GM19238 (cell line): ENCODE results near the gene ACAP3.
A peak's percentile ranks its signal among the peaks of the same experiment; 100 is the strongest.

Experiments
- DNase-seq: peaks from one replicate; pipeline ENCODE4 v3.0.0; 2011; ENCODE audit warnings: low spot score; ENCODE audit not compliant: insufficient read length

Gene ACAP3

GRCh38 chr1:1302006-1302430 lies 5.7 kb downstream of the ACAP3 start:
- DNase-seq, result no peak

GRCh38 chr1:1300352-1300739 lies 7.4 kb downstream of the ACAP3 start:
- DNase-seq, result no peak

- DNase-seq, result no peak
These were observed 7.9 kb downstream of the ACAP3 start for GRCh38 chr1:1299686-1300351.

- DNase-seq, result no peak
These were observed 8.7 kb downstream of the ACAP3 start for GRCh38 chr1:1298861-1299685.

GRCh38 chr1:1297802-1298424 lies 9.8 kb downstream of the ACAP3 start:
- DNase-seq, result no peak

- no peak for DNase-seq
These were observed 11.4 kb downstream of the ACAP3 start for GRCh38 chr1:1296070-1297061.

- DNase-seq, result no peak
These were observed 12.4 kb downstream of the ACAP3 start for GRCh38 chr1:1295154-1295923.

GRCh38 chr1:1294250-1294890 lies 13.4 kb downstream of the ACAP3 start:
- no peak for DNase-seq

- DNase-seq, result no peak
These were observed 14.2 kb downstream of the ACAP3 start for GRCh38 chr1:1293263-1294249.

GRCh38 chr1:1292851-1293250 lies 14.9 kb downstream of the ACAP3 start:
- no peak for DNase-seq

- DNase-seq, result no peak
These were observed 15.3 kb downstream of the ACAP3 start for GRCh38 chr1:1292442-1292779.

- DNase-seq, result peak; percentile 85
These were observed 15.9 kb downstream of the ACAP3 start for GRCh38 chr1:1291548-1292441.

GRCh38 chr1:1291023-1291528 lies 16.7 kb downstream of the ACAP3 start:
- DNase-seq, result no peak

- no peak for DNase-seq
These were observed 17.4 kb downstream of the ACAP3 start for GRCh38 chr1:1290238-1290731.

- no peak for DNase-seq
These were observed 20.2 kb downstream of the ACAP3 start for GRCh38 chr1:1287288-1288110.
